ENCODE results near the gene STAG1. TPM values are rescaled to one million over a fixed set of nuclear protein-coding genes. Genes with fewer than 3 reads are reported as not detected.

Gene STAG1
- total and polyA plus RNA-seq, 4 donors, result 4.6 to 28.0 (median 16.6) TPM

- Histone ChIP-seq H3K27ac (ENCODE audit: low read depth in 1 of 2, low read length in 2 of 2) (no peak overlapping the region), H3K4me1 (ENCODE audit: control insufficient read depth in 4 of 4, insufficient read depth in 4 of 4, low read length in 3 of 4) (peaks cover 0 to 3% (median 0%) of the 10 kb centered on the region in 4 donors), H3K9me3 (ENCODE audit: control insufficient read depth in 4 of 4, low read length in 3 of 4) (no peaks in the 10 kb centered on the region), H3K9ac (ENCODE audit: low read depth in 1 of 2, low read length in 2 of 2) (no peak overlapping the region), H3K36me3 (ENCODE audit: control insufficient read depth in 4 of 4, insufficient read depth in 3 of 4, low read depth in 1 of 4, low read length in 3 of 4) (no peaks in the 10 kb centered on the region), H3K27me3 (ENCODE audit: control insufficient read depth in 4 of 4, insufficient read depth in 4 of 4, low read length in 3 of 4) (no peaks in the 10 kb centered on the region), H3K4me3 (ENCODE audit: low read depth in 1 of 3, low read length in 3 of 3) (no peak overlapping the region)
- no peak for TF ChIP-seq NR2F2 (IDR thresholded peaks at IDR 0.05)
- TF ChIP-seq SP1 (IDR thresholded peaks at IDR 0.05), result no peak
- TF ChIP-seq YY1 (IDR thresholded peaks at IDR 0.05), result no peak
- TF ChIP-seq ZBTB33 (IDR thresholded peaks at IDR 0.05), result no peak
- TF ChIP-seq RXRA (IDR thresholded peaks at IDR 0.05), result no peak
- no peak for TF ChIP-seq GABPA (IDR thresholded peaks at IDR 0.05 in 1 of 2, conservative IDR thresholded peaks at IDR 0.05 in 1 of 2)
- no peak for TF ChIP-seq TAF1 (conservative IDR thresholded peaks at IDR 0.05)
- TF ChIP-seq JUND (IDR thresholded peaks at IDR 0.05), result no peak
- no peak for DNase-seq (ENCODE audit: low spot score)
- WGBS, result 80% methylated on average over 4 of the region's 4 CpGs
Measured at GRCh38 chr3:136543385-136543784, 208.8 kb downstream of the STAG1 start.

GRCh38 chr3:136535906-136536305, 216.3 kb downstream of the STAG1 start:
- Histone ChIP-seq H3K4me3 (ENCODE audit: low read depth in 1 of 3, low read length in 3 of 3) (no peak overlapping the region), H3K27me3 (ENCODE audit: control insufficient read depth in 4 of 4, insufficient read depth in 4 of 4, low read length in 3 of 4) (no peaks in the 10 kb centered on the region), H3K27ac (ENCODE audit: low read depth in 1 of 2, low read length in 2 of 2) (no peak overlapping the region), H3K36me3 (ENCODE audit: control insufficient read depth in 4 of 4, insufficient read depth in 3 of 4, low read depth in 1 of 4, low read length in 3 of 4) (peaks cover 0 to 3% (median 0%) of the 10 kb centered on the region in 4 donors), H3K9ac (ENCODE audit: low read depth in 1 of 2, low read length in 2 of 2) (no peak overlapping the region), H3K9me3 (ENCODE audit: control insufficient read depth in 4 of 4, low read length in 3 of 4) (peaks cover 0 to 8% (median 0%) of the 10 kb centered on the region in 4 donors), H3K4me1 (ENCODE audit: control insufficient read depth in 4 of 4, insufficient read depth in 4 of 4, low read length in 3 of 4) (no peaks in the 10 kb centered on the region)
- TF ChIP-seq NR2F2 (IDR thresholded peaks at IDR 0.05), result no peak
- no peak for TF ChIP-seq MAX (IDR thresholded peaks at IDR 0.05)
- no peak for TF ChIP-seq YY1 (IDR thresholded peaks at IDR 0.05)
- over 99% methylated on average over 3 of the region's 3 CpGs for WGBS
- no peak for DNase-seq (ENCODE audit: low spot score)

GRCh38 chr3:136532766-136533165, 219.4 kb downstream of the STAG1 start:
- 98% methylated on average over 1 of the region's 1 CpG for WGBS
- Histone ChIP-seq H3K4me1 (ENCODE audit: control insufficient read depth in 4 of 4, insufficient read depth in 4 of 4, low read length in 3 of 4) (no peaks in the 10 kb centered on the region), H3K36me3 (ENCODE audit: control insufficient read depth in 4 of 4, insufficient read depth in 3 of 4, low read depth in 1 of 4, low read length in 3 of 4) (peaks cover 0 to 3% (median 0%) of the 10 kb centered on the region in 4 donors), H3K27me3 (ENCODE audit: control insufficient read depth in 4 of 4, insufficient read depth in 4 of 4, low read length in 3 of 4) (no peaks in the 10 kb centered on the region), H3K9ac (ENCODE audit: low read depth in 1 of 2, low read length in 2 of 2) (no peak overlapping the region), H3K9me3 (ENCODE audit: control insufficient read depth in 4 of 4, low read length in 3 of 4) (peaks cover 0 to 8% (median 0%) of the 10 kb centered on the region in 4 donors), H3K4me3 (ENCODE audit: low read depth in 1 of 3, low read length in 3 of 3) (no peak overlapping the region), H3K27ac (ENCODE audit: low read depth in 1 of 2, low read length in 2 of 2) (no peak overlapping the region)
- DNase-seq (ENCODE audit: low spot score), result no peak
- TF ChIP-seq NR2F2 (IDR thresholded peaks at IDR 0.05) (no peak), ZBTB33 (IDR thresholded peaks at IDR 0.05) (no peak), REST (IDR thresholded peaks at IDR 0.05) (no peak), YY1 (IDR thresholded peaks at IDR 0.05) (no peak), JUND (IDR thresholded peaks at IDR 0.05) (no peak), HNF4A (conservative IDR thresholded peaks at IDR 0.05) (no peak), RXRA (IDR thresholded peaks at IDR 0.05) (no peak), HNF4G (IDR thresholded peaks at IDR 0.05) (no peak), GABPA (IDR thresholded peaks at IDR 0.05 in 1 of 2, conservative IDR thresholded peaks at IDR 0.05 in 1 of 2) (no peak), SP1 (IDR thresholded peaks at IDR 0.05) (no peak), FOXA1 (IDR thresholded peaks at IDR 0.05) (no peak), ATF3 (IDR thresholded peaks at IDR 0.05) (no peak), RAD21 (IDR thresholded peaks at IDR 0.05) (no peak), CTCF (IDR thresholded peaks at IDR 0.05; ENCODE audit: low read depth, low read length, missing input control) (no peak), MAX (IDR thresholded peaks at IDR 0.05) (no peak), TAF1 (conservative IDR thresholded peaks at IDR 0.05) (no peak), FOXA2 (IDR thresholded peaks at IDR 0.05) (no peak)
